GM08714 (cell line): ENCODE data around the gene NAALADL1.

Source experiments
- H3K4me3 ChIP-seq: fragments of 200-500 bp; sonication (Bioruptor generic); 2 replicates; pipeline ENCODE4 v1.5.1; 2014; ENCODE audit warnings: mild to moderate bottlenecking, low read length, inconsistent platforms
- ZNF274 ChIP-seq: IDR thresholded peaks from 2 replicates; pipeline ENCODE4 v1.6.1; 2012; ENCODE audit warnings: mild to moderate bottlenecking, low read depth, low read length

Gene NAALADL1

GRCh38 chr11:65058419-65059054 is at the start of gene NAALADL1:
NAALADL1 (minus strand) TSS chr11:65058553; CDS start chr11:65058521, 32 bp downstream.
- TF ChIP-seq ZNF274 = no peak
- H3K4me3 ChIP-seq = no peak within 1 kb of the TSS

- TF ChIP-seq ZNF274 = no peak
- H3K4me3 ChIP-seq = no peak overlapping the region
Observed at GRCh38 chr11:65107751-65108468, 49.6 kb upstream of the NAALADL1 start.

GRCh38 chr11:65107078-65107477 is 48.7 kb upstream of the NAALADL1 start:
- no peak for TF ChIP-seq ZNF274
- H3K4me3 ChIP-seq = no peak overlapping the region

GRCh38 chr11:65104628-65105027 is 46.3 kb upstream of the NAALADL1 start:
- H3K4me3 ChIP-seq = no peak overlapping the region
- no peak for TF ChIP-seq ZNF274

- no peak overlapping the region for H3K4me3 ChIP-seq
- TF ChIP-seq ZNF274 = no peak
Observed at GRCh38 chr11:65103476-65103875, 45.1 kb upstream of the NAALADL1 start.

GRCh38 chr11:65102142-65103095 is 44.1 kb upstream of the NAALADL1 start:
- no peak overlapping the region for H3K4me3 ChIP-seq
- no peak for TF ChIP-seq ZNF274

- H3K4me3 ChIP-seq = no peak overlapping the region
- TF ChIP-seq ZNF274 = no peak
Observed at GRCh38 chr11:65100674-65101350, 42.5 kb upstream of the NAALADL1 start.

- H3K4me3 ChIP-seq = peak overlapping the region; percentile 67; the same call in 1 of the 2 replicates
- no peak for TF ChIP-seq ZNF274
Observed at GRCh38 chr11:65096926-65097325, 38.6 kb upstream of the NAALADL1 start.

- H3K4me3 ChIP-seq = peak within 1 kb of the TSS; percentile 67
- TF ChIP-seq ZNF274 = no peak
Observed at GRCh38 chr11:65095974-65096806, 37.8 kb upstream of the NAALADL1 start, which contains the start of gene VPS51. VPS51 (plus strand) TSS chr11:65096214; CDS start chr11:65096251, 37 bp downstream.

- peak overlapping the region; percentile 12; the same call in 1 of the 2 replicates for H3K4me3 ChIP-seq
- no peak for TF ChIP-seq ZNF274
Observed at GRCh38 chr11:65095427-65095826, 37.1 kb upstream of the NAALADL1 start.

- H3K4me3 ChIP-seq = no peak overlapping the region
- no peak for TF ChIP-seq ZNF274
Observed at GRCh38 chr11:65090628-65091027, 32.3 kb upstream of the NAALADL1 start.

- no peak for TF ChIP-seq ZNF274
- H3K4me3 ChIP-seq = no peak overlapping the region
Observed at GRCh38 chr11:65089621-65090020, 31.3 kb upstream of the NAALADL1 start.

GRCh38 chr11:65087827-65088226 is 29.5 kb upstream of the NAALADL1 start:
- no peak for TF ChIP-seq ZNF274
- no peak overlapping the region for H3K4me3 ChIP-seq
